ENCODE results near the gene ADAMTS7. TPM values are rescaled to one million over a fixed set of nuclear protein-coding genes. Genes with fewer than 3 reads are reported as not detected.
A peak's percentile ranks its signal among the peaks of the same experiment; 100 is the strongest.

Gene ADAMTS7
- total RNA-seq, 1 experiment from 2014 or later: 12.0 TPM

- ATAC-seq: peak; percentile 30
- H3K9me2 ChIP-seq (ENCODE audit: insufficient read depth): no peaks in the 10 kb centered on the region
- H3K27me3 ChIP-seq (ENCODE audit: insufficient read depth, low read length): no peaks in the 10 kb centered on the region
- no TSS peak for BruUV-seq (replicated peaks)
- POLR2A ChIA-PET: no interaction called here
- intact Hi-C loops (cut with micrococcal nuclease): no loop called here
- peaks cover 9 to 14% of the 10 kb centered on the region in 2 experiments for H3K4me1 ChIP-seq (ENCODE audit: control insufficient read depth in 1 of 2, insufficient read depth in 2 of 2, low read length in 2 of 2)
- no peaks in the 10 kb centered on the region for H3K9me3 ChIP-seq (ENCODE audit: control insufficient read depth in 1 of 2, insufficient read depth in 1 of 2, low read depth in 1 of 2, low read length in 2 of 2)
- H3K27ac ChIP-seq (ENCODE audit: low read depth, low read length): no peak overlapping the region; the same call in 1 of the 2 replicates
- H3K79me2 ChIP-seq (ENCODE audit: insufficient read depth, low read length): no peaks in the 10 kb centered on the region
- H4K20me1 ChIP-seq (ENCODE audit: insufficient read depth): no peaks in the 10 kb centered on the region
- H3K9ac ChIP-seq (ENCODE audit: low read length): no peak overlapping the region
- no peak overlapping the region for H3K4me3 ChIP-seq (replicated peaks in 1 of 2; ENCODE audit: low read depth in 1 of 2, low read length in 2 of 2)
- H2AFZ ChIP-seq (ENCODE audit: low read depth, low read length, poor library complexity, severe bottlenecking): no peak overlapping the region
- RAD21 ChIA-PET (ENCODE audit: low non-redundant PET in 1 of 2, low total read pairs in 2 of 2, uncharacterized antibody in 2 of 2, unreplicated experiment in 2 of 2): no interaction called here
- H3K36me3 ChIP-seq (ENCODE audit: control insufficient read depth in 1 of 2, insufficient read depth in 2 of 2, low read length in 2 of 2): no peaks in the 10 kb centered on the region
- H3K4me2 ChIP-seq (ENCODE audit: low read length): peak overlapping the region; percentile 64
- no peak for DNase-seq (ENCODE audit: low read depth, low spot score)
- CTCF ChIA-PET: no interaction called here
- TF ChIP-seq, protein P1, sequence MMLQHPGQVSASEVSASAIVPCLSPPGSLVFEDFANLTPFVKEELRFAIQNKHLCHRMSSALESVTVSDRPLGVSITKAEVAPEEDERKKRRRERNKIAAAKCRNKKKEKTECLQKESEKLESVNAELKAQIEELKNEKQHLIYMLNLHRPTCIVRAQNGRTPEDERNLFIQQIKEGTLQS (IDR thresholded peaks at IDR 0.05): no peak
- TF ChIP-seq RAD21 (IDR thresholded peaks at IDR 0.05; ENCODE audit: low read depth) (no peak), SP1 (IDR thresholded peaks at IDR 0.05; ENCODE audit: low read depth) (no peak), YY1 (IDR thresholded peaks at IDR 0.05; ENCODE audit: extremely low read depth, insufficient replicate concordance, low read depth, low read length) (no peak), TCF7L2 (IDR thresholded peaks at IDR 0.05; ENCODE audit: borderline replicate concordance, extremely low read depth, insufficient read depth, insufficient read length) (no peak), ZFX (IDR thresholded peaks at IDR 0.05) (no peak), EZH2phosphoT487 (IDR thresholded peaks at IDR 0.05; ENCODE audit: borderline replicate concordance) (no peak)
- TF ChIP-seq, protein P2, sequence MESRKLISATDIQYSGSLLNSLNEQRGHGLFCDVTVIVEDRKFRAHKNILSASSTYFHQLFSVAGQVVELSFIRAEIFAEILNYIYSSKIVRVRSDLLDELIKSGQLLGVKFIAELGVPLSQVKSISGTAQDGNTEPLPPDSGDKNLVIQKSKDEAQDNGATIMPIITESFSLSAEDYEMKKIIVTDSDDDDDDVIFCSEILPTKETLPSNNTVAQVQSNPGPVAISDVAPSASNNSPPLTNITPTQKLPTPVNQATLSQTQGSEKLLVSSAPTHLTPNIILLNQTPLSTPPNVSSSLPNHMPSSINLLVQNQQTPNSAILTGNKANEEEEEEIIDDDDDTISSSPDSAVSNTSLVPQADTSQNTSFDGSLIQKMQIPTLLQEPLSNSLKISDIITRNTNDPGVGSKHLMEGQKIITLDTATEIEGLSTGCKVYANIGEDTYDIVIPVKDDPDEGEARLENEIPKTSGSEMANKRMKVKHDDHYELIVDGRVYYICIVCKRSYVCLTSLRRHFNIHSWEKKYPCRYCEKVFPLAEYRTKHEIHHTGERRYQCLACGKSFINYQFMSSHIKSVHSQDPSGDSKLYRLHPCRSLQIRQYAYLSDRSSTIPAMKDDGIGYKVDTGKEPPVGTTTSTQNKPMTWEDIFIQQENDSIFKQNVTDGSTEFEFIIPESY (IDR thresholded peaks at IDR 0.05; ENCODE audit: extremely low read depth, insufficient replicate concordance, low read length): no peak
Observed at GRCh38 chr15:78797951-78798350, 13.3 kb downstream of the ADAMTS7 start.

All from HCT116 (cell line).